Measurements from ENCODE around the gene TFPT.
A peak's percentile ranks its signal among the peaks of the same experiment; 100 is the strongest.

Gene TFPT

GRCh38 chr19:54094426-54095000 is 20.9 kb downstream of the TFPT start:
- Histone ChIP-seq H3K4me1 (peaks cover 33% of the 10 kb centered on the region), H3K4me2 (peak overlapping the region; percentile 91), H3K9ac (no peak overlapping the region), H3K4me3 (0 out of 2 replicates have a peak overlapping the region, but pooled peaks have one; percentile 14), H3K36me3 (no peaks in the 10 kb centered on the region), H3K9me3 (peaks cover 18% of the 10 kb centered on the region), H4K20me1 (no peaks in the 10 kb centered on the region), H3K27me3 (peaks cover 46% of the 10 kb centered on the region), H3K27ac (no peak overlapping the region)
- TF ChIP-seq Cebpa-rat (IDR thresholded peaks at IDR 0.05), result no peak

GRCh38 chr19:54084410-54084809 is 31.0 kb downstream of the TFPT start:
- H4K20me1 ChIP-seq, result no peaks in the 10 kb centered on the region
- H3K36me3 ChIP-seq, result no peaks in the 10 kb centered on the region
- TF ChIP-seq Cebpa-rat (IDR thresholded peaks at IDR 0.05), result no peak
- H3K4me2 ChIP-seq, result no peak overlapping the region
- no peak overlapping the region for H3K9ac ChIP-seq
- no peaks in the 10 kb centered on the region for H3K27me3 ChIP-seq
- H3K4me1 ChIP-seq, result no peaks in the 10 kb centered on the region
- H3K4me3 ChIP-seq, result no peak overlapping the region
- H3K27ac ChIP-seq, result no peak overlapping the region
- peaks cover 37% of the 10 kb centered on the region for H3K9me3 ChIP-seq

GRCh38 chr19:54081032-54081431 is 34.4 kb downstream of the TFPT start, which contains the start of gene TARM1:
TARM1 (minus strand) TSS chr19:54081365; CDS start chr19:54081340, 25 bp downstream.
- no peak for TF ChIP-seq Cebpa-rat (IDR thresholded peaks at IDR 0.05)
- Histone ChIP-seq H3K4me1 (no peaks in the 10 kb centered on the region), H3K4me3 (no peak within 1 kb of the TSS), H3K36me3 (no peaks in the 10 kb centered on the region), H4K20me1 (no peaks in the 10 kb centered on the region), H3K4me2 (no peak within 1 kb of the TSS), H3K27ac (no peak within 1 kb of the TSS), H3K27me3 (no peaks in the 10 kb centered on the region), H3K9ac (no peak within 1 kb of the TSS), H3K9me3 (peaks cover 41% of the 10 kb centered on the region)

- H4K20me1 ChIP-seq, result no peaks in the 10 kb centered on the region
- no peak overlapping the region for H3K4me3 ChIP-seq
- TF ChIP-seq Cebpa-rat (IDR thresholded peaks at IDR 0.05), result no peak
- H3K36me3 ChIP-seq, result no peaks in the 10 kb centered on the region
- H3K4me1 ChIP-seq, result no peaks in the 10 kb centered on the region
- H3K27ac ChIP-seq, result no peak overlapping the region
- H3K9me3 ChIP-seq, result peaks cover 29% of the 10 kb centered on the region
- H3K27me3 ChIP-seq, result no peaks in the 10 kb centered on the region
- no peak overlapping the region for H3K4me2 ChIP-seq
- no peak overlapping the region for H3K9ac ChIP-seq
These were observed 38.1 kb downstream of the TFPT start for GRCh38 chr19:54077334-54077733.

- H3K27ac ChIP-seq, result no peak overlapping the region
- no peak overlapping the region for H3K9ac ChIP-seq
- H3K9me3 ChIP-seq, result peaks cover 11% of the 10 kb centered on the region
- no peaks in the 10 kb centered on the region for H3K36me3 ChIP-seq
- H3K4me3 ChIP-seq, result no peak overlapping the region
- no peak for TF ChIP-seq Cebpa-rat (IDR thresholded peaks at IDR 0.05)
- no peaks in the 10 kb centered on the region for H4K20me1 ChIP-seq
- H3K27me3 ChIP-seq, result no peaks in the 10 kb centered on the region
- no peaks in the 10 kb centered on the region for H3K4me1 ChIP-seq
- H3K4me2 ChIP-seq, result no peak overlapping the region
These were observed 40.6 kb downstream of the TFPT start for GRCh38 chr19:54074851-54075250.

GRCh38 chr19:54073829-54074228 is 41.6 kb downstream of the TFPT start:
- 0 out of 2 replicates have a peak, but pooled peaks cover 5% of the 10 kb centered on the region for H3K9me3 ChIP-seq
- H3K27ac ChIP-seq, result no peak overlapping the region
- no peak overlapping the region for H3K4me2 ChIP-seq
- H3K4me3 ChIP-seq, result no peak overlapping the region
- H3K9ac ChIP-seq, result no peak overlapping the region
- H3K4me1 ChIP-seq, result no peaks in the 10 kb centered on the region
- H3K27me3 ChIP-seq, result no peaks in the 10 kb centered on the region
- H4K20me1 ChIP-seq, result no peaks in the 10 kb centered on the region
- H3K36me3 ChIP-seq, result no peaks in the 10 kb centered on the region
- TF ChIP-seq Cebpa-rat (IDR thresholded peaks at IDR 0.05), result no peak

GRCh38 chr19:54069470-54069869 is 46.0 kb downstream of the TFPT start:
- H3K4me2 ChIP-seq, result no peak overlapping the region
- TF ChIP-seq Cebpa-rat (IDR thresholded peaks at IDR 0.05), result no peak
- H3K36me3 ChIP-seq, result no peaks in the 10 kb centered on the region

GRCh38 chr19:54063350-54064116 is 51.9 kb downstream of the TFPT start, which contains the start of gene VSTM1:
VSTM1 (minus strand) TSS chr19:54063897; CDS start chr19:54063777, 120 bp downstream.
- H3K4me3 ChIP-seq, result no peak within 1 kb of the TSS
- no peaks in the 10 kb centered on the region for H3K9me3 ChIP-seq
- no peaks in the 10 kb centered on the region for H3K27me3 ChIP-seq
- no peaks in the 10 kb centered on the region for H3K4me1 ChIP-seq
- H3K36me3 ChIP-seq, result no peaks in the 10 kb centered on the region
- H3K9ac ChIP-seq, result no peak within 1 kb of the TSS
- H3K4me2 ChIP-seq, result no peak within 1 kb of the TSS
- no peak for TF ChIP-seq Cebpa-rat (IDR thresholded peaks at IDR 0.05)
- no peak within 1 kb of the TSS for H3K27ac ChIP-seq
- H4K20me1 ChIP-seq, result no peaks in the 10 kb centered on the region

More at GRCh38 chr19:54069470-54069869, 46.0 kb downstream of the TFPT start:
- Histone ChIP-seq H3K27ac (no peak overlapping the region), H4K20me1 (no peaks in the 10 kb centered on the region), H3K9ac (no peak overlapping the region), H3K4me3 (no peak overlapping the region), H3K27me3 (no peaks in the 10 kb centered on the region), H3K4me1 (no peaks in the 10 kb centered on the region), H3K9me3 (0 out of 2 replicates have a peak, but pooled peaks cover 5% of the 10 kb centered on the region)

- no peak for TF ChIP-seq Cebpa-rat (IDR thresholded peaks at IDR 0.05)
- Histone ChIP-seq H3K4me1 (no peaks in the 10 kb centered on the region), H3K27me3 (no peaks in the 10 kb centered on the region), H3K4me3 (no peak overlapping the region), H3K27ac (no peak overlapping the region), H4K20me1 (no peaks in the 10 kb centered on the region), H3K4me2 (no peak overlapping the region), H3K9me3 (no peaks in the 10 kb centered on the region), H3K9ac (no peak overlapping the region), H3K36me3 (no peaks in the 10 kb centered on the region)
These were observed 52.8 kb downstream of the TFPT start for GRCh38 chr19:54062643-54063042.
